Naive thymus-derived CD8-positive, alpha-beta T cell (primary cell): ENCODE data around the gene SCYL2. TPM values are rescaled to one million over a fixed set of nuclear protein-coding genes. Genes with fewer than 3 reads are reported as not detected.

Experiments
- ATAC-seq, 2 donors: fragments of 150-1000 bp; cut with Tn5 transposase in 1 of 2; sonication (Bioruptor Pico), chemical (Tn5 transposase) in 1 of 2; 1 replicate in 1 of 2; 2 replicates in 1 of 2; pipeline ENCODE4 v1.10.0; 2021; ENCODE audit warnings: mild to moderate bottlenecking in 2 of 2, moderate library complexity in 2 of 2
- POLR2A ChIA-PET: fragments of 350-600 bp; sonication (Branson Sonifier 250); formaldehyde crosslinking; loops from one replicate; lab custom pipeline; 2021; ENCODE audit warnings: antibody characterized with exemption; lab: Charles Lee
- DNase-seq, 10 donors: peaks; one replicate each; pipeline versions ENCODE4 v3.0.0 to v3.0.0-alpha.2; 2020 to 2022
- H3K27ac Mint-ChIP-seq, 10 donors: one replicate each; pipeline ENCODE4 v1.8.0; 2020 to 2022; ENCODE audit warnings: mild to moderate bottlenecking in 10 of 10, mixed read lengths in 10 of 10, moderate library complexity in 4 of 10, inconsistent platforms in 1 of 10
- H3K27me3 Mint-ChIP-seq, 5 donors: one replicate each; pipeline ENCODE4 v1.8.0; 2021 to 2022; ENCODE audit warnings: mixed read lengths in 5 of 5
- H3K36me3 Mint-ChIP-seq, 3 donors: one replicate each; pipeline ENCODE4 v1.8.0; 2020 to 2022; ENCODE audit warnings: mixed read lengths in 3 of 3, mild to moderate bottlenecking in 2 of 3, inconsistent platforms in 1 of 3
- H3K4me1 Mint-ChIP-seq, 4 donors: one replicate each; pipeline ENCODE4 v1.8.0; 2021 to 2022; ENCODE audit warnings: mixed read lengths in 4 of 4
- H3K4me3 Mint-ChIP-seq, 10 donors: one replicate each; pipeline ENCODE4 v1.8.0; 2020 to 2022; ENCODE audit warnings: mild to moderate bottlenecking in 10 of 10, mixed read lengths in 10 of 10, moderate library complexity in 6 of 10, inconsistent platforms in 1 of 10
- H3K9me3 Mint-ChIP-seq, 9 donors: one replicate each; pipeline ENCODE4 v1.8.0; 2020 to 2022; ENCODE audit warnings: mixed read lengths in 9 of 9, mild to moderate bottlenecking in 3 of 9, inconsistent platforms in 1 of 9, moderate library complexity in 1 of 9
- polyA plus RNA-seq, 3 donors: library from polyadenylated mRNA; unstranded; fragments of 300-500 nt; fragmentation: Illumina TruSeq; gene quantifications; one replicate each; pipeline ENCODE4 v1.2.3, GENCODE V29; 2021
- total RNA-seq, 8 experiments: library from RNA in 2 of 8; stranded (reverse) in 2 of 8; gene quantifications; one replicate each; pipeline ENCODE4 v1.2.3 and lab custom pipeline; 2021 to 2026

The SCYL2 gene
- total and polyA plus RNA-seq, 5 experiments from 2014 or later, result 15.9 to 52.3 (median 18.6) TPM

DNA sequence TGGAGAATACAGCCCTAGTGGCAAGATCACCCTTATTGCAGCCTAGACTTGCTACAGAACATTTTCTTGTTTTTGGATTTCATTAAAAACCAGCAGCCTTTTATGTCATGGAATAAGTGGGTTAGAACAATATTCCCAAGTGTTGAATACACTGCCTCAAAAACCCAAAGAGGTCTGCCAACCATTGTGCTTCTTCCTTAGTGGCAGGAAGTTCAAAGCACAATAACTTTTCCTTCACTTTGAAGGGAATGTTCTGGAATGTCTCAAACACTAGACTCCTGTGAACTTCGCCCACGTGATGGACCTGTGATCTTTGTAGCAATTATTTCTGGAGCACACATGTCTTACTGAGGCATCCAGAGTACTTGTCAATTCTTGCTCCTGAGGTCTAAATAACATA is 98.4 kb downstream of the SCYL2 start:
- Mint-ChIP-seq H3K36me3 (peaks cover 0 to 8% (median 2%) of the 10 kb centered on the region in 3 donors), H3K27ac (no peak overlapping the region), H3K9me3 (peaks cover 0 to 9% (median 0%) of the 10 kb centered on the region in 9 donors), H3K4me1 (no peaks in the 10 kb centered on the region), H3K27me3 (peaks cover 6 to 34% (median 26%) of the 10 kb centered on the region in 5 donors), H3K4me3 (no peak overlapping the region)
- POLR2A ChIA-PET, result no interaction called here
- ATAC-seq (no peak), DNase-seq (no peak)

- Mint-ChIP-seq H3K9me3 (peaks cover 0 to 9% (median 0%) of the 10 kb centered on the region in 9 donors), H3K27me3 (peaks cover 5 to 19% (median 11%) of the 10 kb centered on the region in 5 donors), H3K4me1 (no peaks in the 10 kb centered on the region), H3K27ac (no peak overlapping the region), H3K36me3 (peaks cover 0 to 8% (median 2%) of the 10 kb centered on the region in 3 donors), H3K4me3 (no peak overlapping the region)
- ATAC-seq, result no peak
- no peak for DNase-seq
- POLR2A ChIA-PET, result interaction anchor here (0.6 kb wide), 1 partner anchor 33 kb away, joined by 3 read pairs; no protein-coding TSS in a partner anchor
Observed at GRCh38 chr12:100368066-100368465, 101.1 kb downstream of the SCYL2 start.

DNA sequence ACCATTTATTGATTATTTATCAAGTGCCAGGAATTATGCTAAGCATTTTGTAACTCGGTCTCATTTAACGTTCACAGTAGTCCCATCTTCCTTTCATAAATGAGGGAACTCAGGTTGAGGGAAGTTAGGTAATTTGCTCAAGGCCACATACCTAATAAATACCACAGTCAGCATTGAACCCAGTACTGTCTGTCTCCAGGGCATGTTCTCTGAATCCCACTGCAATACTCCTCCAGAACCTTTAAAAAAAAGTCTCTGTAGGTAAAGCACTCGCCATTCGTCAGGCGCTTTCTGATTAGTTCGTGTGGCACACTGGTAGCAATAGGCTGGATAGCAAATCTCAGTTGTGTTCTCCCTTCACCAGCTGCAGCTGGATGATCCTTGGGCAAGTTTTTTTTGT is 104.2 kb downstream of the SCYL2 start:
- H3K27ac Mint-ChIP-seq, result no peak overlapping the region
- H3K27me3 Mint-ChIP-seq, result peaks cover 2 to 22% (median 12%) of the 10 kb centered on the region in 5 donors
- H3K4me3 Mint-ChIP-seq, result no peak overlapping the region
- peaks cover 0 to 9% (median 0%) of the 10 kb centered on the region in 9 donors for H3K9me3 Mint-ChIP-seq
- DNase-seq (no peak), ATAC-seq (no peak)
- no peaks in the 10 kb centered on the region for H3K4me1 Mint-ChIP-seq
- H3K36me3 Mint-ChIP-seq, result peaks cover 0 to 8% (median 2%) of the 10 kb centered on the region in 3 donors
- POLR2A ChIA-PET, result no interaction called here

DNA sequence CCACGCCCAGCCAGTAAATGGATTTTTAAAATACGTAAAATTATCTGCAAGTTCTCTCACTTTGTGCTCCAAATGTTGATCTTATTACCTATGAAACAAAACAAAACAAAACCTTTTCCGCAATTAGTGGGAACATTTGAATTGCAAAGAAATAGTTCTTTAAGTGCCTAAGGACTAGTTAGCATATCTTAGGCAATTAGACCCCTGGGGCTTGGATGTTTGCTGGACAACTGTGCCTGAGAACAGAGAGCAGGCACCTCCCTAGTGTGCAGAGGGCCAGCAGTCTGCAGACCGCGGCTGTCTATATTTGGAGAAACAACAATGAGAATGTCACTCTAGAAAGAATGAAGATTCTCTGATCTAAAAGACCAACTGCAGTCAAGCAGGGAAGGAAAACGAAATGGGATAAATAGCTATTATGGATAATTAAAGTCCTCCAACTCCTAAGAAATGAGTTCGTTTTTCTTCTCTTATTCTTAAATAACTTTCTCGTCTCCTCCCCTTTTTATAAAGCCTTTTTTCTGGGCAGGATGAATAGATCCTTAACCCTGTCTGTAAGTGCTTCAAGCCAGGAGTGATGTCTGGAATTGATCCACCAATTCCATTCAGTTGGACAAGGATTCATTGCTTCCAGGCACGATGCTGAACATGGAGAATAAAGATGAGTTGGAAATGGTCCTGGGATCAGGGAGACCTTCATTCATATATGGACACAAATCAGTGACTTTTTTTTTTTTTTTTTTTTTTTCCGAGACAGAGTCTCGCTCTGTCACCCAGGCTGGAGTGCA is 106.1 kb downstream of the SCYL2 start:
- DNase-seq (no peak), ATAC-seq (no peak)
- Mint-ChIP-seq H3K4me1 (no peaks in the 10 kb centered on the region), H3K4me3 (no peak overlapping the region), H3K9me3 (peaks cover 0 to 9% (median 0%) of the 10 kb centered on the region in 9 donors), H3K36me3 (peaks cover 0 to 8% (median 2%) of the 10 kb centered on the region in 3 donors), H3K27me3 (peaks cover 0 to 19% (median 12%) of the 10 kb centered on the region in 5 donors), H3K27ac (no peak overlapping the region)
- POLR2A ChIA-PET, result no interaction called here

DNA sequence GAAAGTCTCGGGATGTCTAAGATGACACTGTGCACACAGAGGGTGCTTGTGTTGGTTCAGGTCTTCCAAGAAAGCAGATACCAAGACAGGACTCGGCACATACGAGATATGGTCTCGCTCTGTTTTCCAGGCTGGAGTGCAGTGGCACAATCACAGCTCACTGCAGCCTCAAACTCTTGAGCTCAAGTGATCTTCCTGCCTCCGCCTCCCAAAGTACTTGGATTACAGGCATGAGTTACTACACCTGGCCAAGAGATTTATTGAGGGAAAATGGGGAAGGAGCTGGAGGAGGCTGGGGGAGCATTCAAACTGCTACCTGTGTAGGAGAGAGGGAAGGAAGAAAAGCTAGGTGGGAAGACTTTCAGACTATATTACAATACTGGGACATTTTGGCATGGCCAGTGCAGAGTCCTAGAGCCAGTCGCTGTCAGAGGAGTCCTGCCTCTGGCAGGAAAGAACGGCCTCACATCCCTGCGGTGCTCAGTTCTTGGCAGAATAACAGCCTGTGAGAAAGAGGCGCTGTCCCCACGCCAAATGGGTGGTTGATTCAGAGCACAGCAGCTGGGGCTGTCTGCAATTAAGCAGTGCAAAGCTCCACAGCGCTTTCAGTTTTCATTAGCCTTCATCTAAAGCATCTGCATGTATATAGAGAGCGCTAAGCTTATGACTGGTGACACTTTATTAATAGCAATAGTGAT is 108.2 kb downstream of the SCYL2 start:
- Mint-ChIP-seq H3K27ac (no peak overlapping the region), H3K4me1 (no peaks in the 10 kb centered on the region), H3K9me3 (no peaks in the 10 kb centered on the region), H3K4me3 (no peak overlapping the region), H3K36me3 (no peaks in the 10 kb centered on the region), H3K27me3 (peaks cover 3 to 11% (median 6%) of the 10 kb centered on the region in 5 donors)
- no peak for ATAC-seq
- POLR2A ChIA-PET, result no interaction called here
- DNase-seq, result no peak

DNA sequence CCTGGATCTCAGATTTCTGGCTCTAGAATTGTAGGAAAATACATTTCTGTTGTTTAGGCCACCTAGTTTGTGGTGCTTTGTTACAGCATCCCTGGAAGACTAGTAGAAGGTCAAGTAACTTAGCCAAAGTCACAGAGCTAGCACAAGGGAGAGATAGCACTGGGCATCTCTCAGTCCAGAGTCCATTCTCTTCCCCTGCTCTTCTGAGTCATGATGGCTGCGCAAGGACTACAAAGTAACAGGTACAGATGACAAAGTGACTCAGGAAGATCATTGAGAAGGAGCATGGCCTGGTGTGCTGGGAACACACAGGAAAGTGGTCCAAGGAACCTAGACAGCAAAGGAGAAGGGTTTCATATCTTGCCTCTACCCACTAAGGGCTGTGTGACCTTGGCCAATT is 109.2 kb downstream of the SCYL2 start:
- no peaks in the 10 kb centered on the region for H3K36me3 Mint-ChIP-seq
- H3K9me3 Mint-ChIP-seq, result no peaks in the 10 kb centered on the region
- H3K27me3 Mint-ChIP-seq, result peaks cover 3 to 11% (median 6%) of the 10 kb centered on the region in 5 donors
- H3K4me3 Mint-ChIP-seq, result no peak overlapping the region
- POLR2A ChIA-PET, result no interaction called here
- DNase-seq, result no peak
- ATAC-seq, result no peak
- H3K27ac Mint-ChIP-seq, result no peak overlapping the region
- no peaks in the 10 kb centered on the region for H3K4me1 Mint-ChIP-seq

DNA sequence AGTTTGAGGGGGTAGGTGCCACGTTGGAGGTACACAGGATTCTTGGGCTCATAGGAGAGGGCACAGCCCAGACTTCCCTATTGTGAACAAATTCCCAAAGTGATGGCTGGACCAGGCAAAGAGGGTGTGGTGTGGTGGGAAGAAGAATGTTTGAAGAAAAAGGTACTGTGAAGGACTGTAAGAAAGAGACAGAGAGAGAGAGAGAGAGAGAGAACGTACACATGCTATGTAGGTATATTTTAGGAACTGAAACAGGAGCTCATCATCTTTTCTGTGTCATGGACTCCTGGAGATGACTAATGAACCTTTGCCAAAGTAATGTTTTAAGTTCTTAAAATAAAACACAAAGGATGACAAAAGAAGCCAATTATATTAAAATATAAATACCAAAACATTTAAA is 114.4 kb downstream of the SCYL2 start:
- Mint-ChIP-seq H3K9me3 (no peaks in the 10 kb centered on the region), H3K27me3 (peaks cover 0 to 6% (median 2%) of the 10 kb centered on the region in 5 donors), H3K4me1 (peaks cover 0 to 2% (median 0%) of the 10 kb centered on the region in 4 donors), H3K36me3 (no peaks in the 10 kb centered on the region), H3K27ac (peak overlapping the region in 1 of 10 donors; percentile 4), H3K4me3 (no peak overlapping the region)
- POLR2A ChIA-PET, result no interaction called here
- no peak for DNase-seq
- no peak for ATAC-seq

DNA sequence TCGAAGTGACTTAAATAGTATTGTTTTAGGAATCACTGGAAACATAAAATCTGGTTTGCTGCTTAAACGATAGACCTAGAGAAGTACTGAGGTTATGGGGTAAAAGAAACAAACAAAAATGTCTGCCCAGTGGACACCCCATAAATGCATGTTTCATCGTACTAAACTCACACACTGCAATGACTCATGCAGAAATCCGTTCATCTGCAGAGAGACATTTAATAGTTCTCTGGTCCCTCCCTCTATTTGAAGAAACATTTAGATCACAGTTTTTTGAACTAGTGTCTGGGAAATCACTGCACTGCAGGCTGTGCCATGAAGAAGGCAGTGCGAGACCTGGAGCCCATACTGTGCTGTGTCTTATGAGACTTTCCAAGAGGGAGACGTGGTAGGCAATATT is 115.4 kb downstream of the SCYL2 start:
- Mint-ChIP-seq H3K27me3 (peaks cover 0 to 11% (median 2%) of the 10 kb centered on the region in 5 donors), H3K9me3 (peaks cover 0 to 2% (median 0%) of the 10 kb centered on the region in 9 donors), H3K36me3 (no peaks in the 10 kb centered on the region), H3K27ac (no peak overlapping the region), H3K4me3 (no peak overlapping the region), H3K4me1 (peaks cover 0 to 2% (median 0%) of the 10 kb centered on the region in 4 donors)
- POLR2A ChIA-PET, result no interaction called here
- ATAC-seq, result no peak
- DNase-seq, result no peak

DNA sequence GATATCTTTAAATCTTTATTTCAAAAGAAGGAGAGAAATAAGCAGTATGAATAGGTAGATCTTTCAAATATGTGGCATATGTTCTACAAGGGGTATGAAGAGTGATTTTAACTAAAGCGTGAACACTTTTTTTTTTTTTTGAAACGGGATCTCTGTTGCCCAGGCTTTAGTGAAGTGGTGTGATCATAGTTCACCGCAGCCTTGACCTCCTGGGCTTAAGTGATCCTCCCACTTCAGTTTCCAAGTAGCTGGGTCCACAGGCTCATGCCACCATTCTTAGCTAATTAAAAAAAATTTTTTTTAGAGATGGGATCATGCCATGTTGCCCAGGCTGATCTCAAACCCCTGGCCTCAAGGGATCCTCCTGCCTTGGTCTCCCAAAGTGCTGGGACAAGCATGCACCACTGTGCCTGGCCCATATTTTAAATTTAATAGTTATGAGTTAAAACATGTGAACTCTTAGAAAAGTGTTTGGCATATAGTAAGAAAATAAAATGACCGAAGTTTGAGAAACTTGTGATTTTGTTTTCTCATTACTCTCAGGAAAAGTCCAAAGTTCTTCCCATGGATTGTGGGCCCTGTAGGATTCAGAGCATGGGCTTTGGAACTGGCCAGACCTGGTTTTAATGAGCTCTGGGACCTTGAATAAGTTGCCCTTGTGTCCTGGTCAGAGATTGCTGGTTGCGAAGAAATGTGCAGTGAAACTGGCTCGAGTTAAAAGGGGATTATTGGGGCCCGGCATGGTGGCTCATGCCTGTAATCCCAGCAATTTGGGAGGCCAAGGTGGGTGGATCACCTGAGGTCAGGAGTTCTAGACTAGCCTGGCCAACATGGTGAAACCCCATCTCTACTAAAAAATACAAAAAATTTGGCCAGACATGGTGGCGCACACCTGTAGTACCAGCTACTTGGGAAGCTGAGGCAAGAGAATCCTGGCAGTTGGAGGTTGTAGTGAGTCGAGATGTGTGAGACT is 116.9 kb downstream of the SCYL2 start:
- POLR2A ChIA-PET, result interaction anchor here (0.6 kb wide), 1 partner anchor 174 kb away, joined by 5 read pairs; no protein-coding TSS in a partner anchor
- ATAC-seq (no peak), DNase-seq (no peak)
- Mint-ChIP-seq H3K4me1 (peaks cover 0 to 2% (median 0%) of the 10 kb centered on the region in 4 donors), H3K4me3 (no peak overlapping the region), H3K27me3 (peaks cover 0 to 11% (median 0%) of the 10 kb centered on the region in 5 donors), H3K27ac (no peak overlapping the region), H3K9me3 (peaks cover 0 to 2% (median 0%) of the 10 kb centered on the region in 9 donors), H3K36me3 (no peaks in the 10 kb centered on the region)

GRCh38 chr12:100384559-100384935 is 117.6 kb downstream of the SCYL2 start:
- peaks cover 0 to 2% (median 0%) of the 10 kb centered on the region in 4 donors for H3K4me1 Mint-ChIP-seq
- no peaks in the 10 kb centered on the region for H3K36me3 Mint-ChIP-seq
- H3K9me3 Mint-ChIP-seq, result peaks cover 0 to 2% (median 0%) of the 10 kb centered on the region in 9 donors
- no peak overlapping the region for H3K27ac Mint-ChIP-seq
- DNase-seq (no peak), ATAC-seq (no peak)
- H3K4me3 Mint-ChIP-seq, result no peak overlapping the region
- POLR2A ChIA-PET, result interaction anchor here (0.6 kb wide), 1 partner anchor 173 kb away, joined by 5 read pairs; no protein-coding TSS in a partner anchor
- peaks cover 0 to 11% (median 0%) of the 10 kb centered on the region in 5 donors for H3K27me3 Mint-ChIP-seq

DNA sequence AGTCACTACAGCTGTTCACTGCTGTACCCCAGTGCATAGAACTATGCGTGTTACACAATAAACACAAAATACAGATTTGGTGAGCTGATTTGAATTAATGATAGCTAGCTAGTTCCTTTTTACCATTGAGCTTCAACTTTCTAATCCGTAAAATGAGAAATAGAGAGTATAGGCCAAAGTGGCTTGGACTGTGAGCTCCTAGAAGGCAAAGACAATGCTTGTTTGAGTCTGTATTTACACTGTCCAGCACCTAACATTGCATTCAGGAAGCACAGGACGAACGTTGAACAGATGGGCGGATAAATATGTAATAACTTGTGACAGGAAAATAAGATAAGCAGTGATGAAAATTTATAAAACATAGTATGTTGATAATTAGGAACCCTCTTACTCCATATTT is 121.4 kb downstream of the SCYL2 start:
- ATAC-seq (no peak), DNase-seq (no peak)
- no peaks in the 10 kb centered on the region for H3K36me3 Mint-ChIP-seq
- no peaks in the 10 kb centered on the region for H3K4me1 Mint-ChIP-seq
- POLR2A ChIA-PET, result no interaction called here
- H3K4me3 Mint-ChIP-seq, result no peak overlapping the region
- peaks cover 0 to 11% (median 3%) of the 10 kb centered on the region in 5 donors for H3K27me3 Mint-ChIP-seq
- H3K27ac Mint-ChIP-seq, result no peak overlapping the region
- peaks cover 0 to 2% (median 0%) of the 10 kb centered on the region in 9 donors for H3K9me3 Mint-ChIP-seq
